G401 (cell line): ENCODE data around the gene TJP3. TPM values are rescaled to one million over a fixed set of nuclear protein-coding genes. Genes with fewer than 3 reads are reported as not detected.

Source experiments
- DNase-seq: peaks from one replicate; pipeline ENCODE4 v3.0.0-alpha.2; 2015; ENCODE audit warnings: low spot score
- in situ Hi-C: cut with HindIII; loops from 2 replicates; pipeline ENCODE4 v1.10.0; 2016; ENCODE audit warnings: low sequenced_read_pairs, mixed read lengths
- total RNA-seq: library from RNA; depleted of rRNA; stranded (reverse); fragments of >200 nt; shearing (Covaris generic); gene quantifications from 2 replicates; pipeline ENCODE4 v1.2.3, GENCODE V29; 2014

The TJP3 gene
- total RNA-seq, 1 experiment from 2014 or later: 12.4 TPM

GRCh38 chr19:3700242-3701032 lies 7.7 kb upstream of the TJP3 start, which contains the start of gene PIP5K1C:
Gene PIP5K1C (minus strand): TSS chr19:3700468. CDS start chr19:3700390, 78 bp downstream.
- in situ Hi-C loops: no loop called here
- DNase-seq: peak; percentile 88

- in situ Hi-C loops: no loop called here
- no peak for DNase-seq
These were observed 7.0 kb upstream of the TJP3 start for GRCh38 chr19:3701200-3701599.

- in situ Hi-C loops: no loop called here
These were observed 347 bp upstream of the TJP3 start for GRCh38 chr19:3707868-3708206.

GRCh38 chr19:3710265-3710812 lies 2.2 kb downstream of the TJP3 start:
- in situ Hi-C loops: no loop called here
- DNase-seq: no peak

More at GRCh38 chr19:3707868-3708206, 347 bp upstream of the TJP3 start:
- DNase-seq: no peak

- in situ Hi-C loops: no loop called here
- DNase-seq: no peak
These were observed 4.8 kb downstream of the TJP3 start for GRCh38 chr19:3712663-3713611.

GRCh38 chr19:3716147-3716668 lies 8.0 kb downstream of the TJP3 start:
- DNase-seq: no peak
- in situ Hi-C loops: no loop called here

- in situ Hi-C loops: no loop called here
These were observed 11.7 kb downstream of the TJP3 start for GRCh38 chr19:3719868-3720267.

GRCh38 chr19:3720349-3720917 lies 12.2 kb downstream of the TJP3 start:
- DNase-seq: no peak
- in situ Hi-C loops: no loop called here

More at GRCh38 chr19:3719868-3720267, 11.7 kb downstream of the TJP3 start:
- DNase-seq: no peak

- in situ Hi-C loops: no loop called here
- peak; percentile 62 for DNase-seq
These were observed 13.1 kb downstream of the TJP3 start for GRCh38 chr19:3721131-3721886.

GRCh38 chr19:3721887-3722442 lies 13.8 kb downstream of the TJP3 start:
- no peak for DNase-seq
- in situ Hi-C loops: no loop called here

GRCh38 chr19:3722443-3723109 lies 14.4 kb downstream of the TJP3 start:
- no peak for DNase-seq
- in situ Hi-C loops: no loop called here

GRCh38 chr19:3723110-3723488 lies 14.9 kb downstream of the TJP3 start:
- DNase-seq: no peak
- in situ Hi-C loops: no loop called here

GRCh38 chr19:3723883-3724282 lies 15.7 kb downstream of the TJP3 start:
- DNase-seq: no peak
- in situ Hi-C loops: no loop called here

GRCh38 chr19:3725121-3725520 lies 16.9 kb downstream of the TJP3 start:
- DNase-seq: no peak
- in situ Hi-C loops: no loop called here

- no peak for DNase-seq
- in situ Hi-C loops: no loop called here
These were observed 17.6 kb downstream of the TJP3 start for GRCh38 chr19:3725640-3726310.

GRCh38 chr19:3730457-3730958 lies 22.3 kb downstream of the TJP3 start:
- DNase-seq: no peak
- in situ Hi-C loops: no loop called here

GRCh38 chr19:3732108-3732507 lies 23.9 kb downstream of the TJP3 start:
- no peak for DNase-seq
- in situ Hi-C loops: no loop called here
